Measurements from ENCODE around the gene SDC1.

GRCh38 chr2:20211860-20212458, 13.0 kb downstream of the SDC1 start:
- TF ChIP-seq CTCF (IDR thresholded peaks at IDR 0.05; ENCODE audit: insufficient read depth, low read depth, low read length) (no peak), EZH2 (IDR thresholded peaks at IDR 0.05; ENCODE audit: insufficient read depth, low read length) (no peak)

Measured in astrocyte (in vitro differentiated cells and primary cell).